ENCODE results near the gene TRAK1.

The TRAK1 gene

DNA sequence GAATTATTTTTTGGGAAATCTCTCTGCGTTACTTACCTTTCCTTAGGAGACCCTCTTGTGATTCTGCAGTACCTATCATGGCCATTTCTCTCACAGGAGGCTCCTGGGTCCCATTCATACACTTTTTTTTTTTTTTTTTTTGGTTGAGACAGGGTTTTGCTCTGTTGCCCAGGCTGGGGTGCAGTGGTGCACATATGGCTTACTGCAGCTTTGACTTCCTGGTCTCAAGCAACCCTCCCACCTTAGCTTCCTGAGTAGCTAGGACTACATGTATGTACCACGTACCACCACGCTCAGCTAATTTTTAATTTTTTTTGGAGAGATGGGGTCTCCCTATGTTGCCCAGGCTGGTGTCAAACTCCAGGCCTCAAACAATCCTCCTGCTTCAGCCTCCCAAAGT lies 36.1 kb downstream of the TRAK1 start:
- DNase-seq, result no peak

DNA sequence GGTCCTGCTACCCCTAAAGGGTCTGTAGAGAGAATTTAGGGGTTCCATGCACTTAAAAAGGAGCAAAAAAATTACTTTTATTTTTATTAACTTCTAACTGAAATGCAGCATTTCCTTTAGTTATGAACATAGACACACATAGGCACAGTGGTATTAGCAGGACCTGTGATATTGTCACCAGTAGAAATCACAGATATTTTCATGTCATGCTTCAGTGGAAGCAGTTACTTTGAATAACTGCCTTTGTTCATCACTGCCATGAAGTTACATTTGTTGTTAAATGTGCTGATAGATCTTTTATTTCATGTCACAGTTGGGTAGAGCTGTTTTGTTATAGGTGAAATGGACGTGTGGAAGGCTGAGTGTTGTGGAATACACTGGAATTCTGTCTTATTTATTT lies 37.4 kb downstream of the TRAK1 start:
- DNase-seq, result no peak

DNA sequence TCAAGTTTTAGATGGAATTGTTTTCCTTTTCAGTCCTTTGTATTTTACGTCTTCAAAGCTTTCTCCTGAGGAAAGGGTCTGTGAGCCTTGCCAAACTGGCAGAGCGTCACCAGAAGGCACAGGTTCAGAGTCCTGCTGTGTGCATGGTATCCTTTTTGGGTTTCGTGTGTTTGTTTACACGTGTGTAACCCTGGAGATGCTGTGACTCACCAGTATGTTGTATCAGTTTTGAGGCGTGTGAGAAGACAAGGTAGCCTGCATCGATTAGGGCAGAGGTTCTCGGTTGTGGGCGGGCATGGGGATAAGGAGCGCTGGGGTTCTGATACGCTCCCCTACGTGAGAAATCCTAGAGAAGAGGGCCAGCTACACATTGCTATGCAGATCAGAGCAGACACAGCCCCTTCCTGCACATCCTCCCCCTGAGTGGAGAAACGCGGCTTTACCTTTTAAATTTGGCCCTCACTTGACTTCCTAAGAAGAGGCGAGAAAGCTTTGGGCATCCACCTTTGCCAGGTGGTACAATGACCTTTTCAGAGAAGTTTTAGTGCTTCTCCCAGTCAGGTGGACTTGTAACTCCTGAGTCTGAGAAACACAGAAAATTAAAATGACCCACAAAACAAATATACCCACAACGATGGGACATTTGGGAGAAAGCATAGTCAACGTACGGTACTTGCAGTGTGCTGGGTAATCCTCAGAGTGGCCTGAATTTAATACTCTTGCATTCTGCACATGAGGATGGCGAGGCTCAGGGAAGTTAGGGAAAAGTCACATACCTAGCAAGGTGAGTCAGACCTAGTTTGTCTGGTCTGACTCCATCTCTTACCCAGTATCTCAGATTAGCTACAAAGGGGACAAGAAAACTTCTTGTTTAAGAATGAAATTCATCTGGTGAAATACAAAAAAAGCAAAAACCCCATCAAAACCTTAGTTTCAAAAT lies 38.1 kb downstream of the TRAK1 start:
- no peak for DNase-seq

DNA sequence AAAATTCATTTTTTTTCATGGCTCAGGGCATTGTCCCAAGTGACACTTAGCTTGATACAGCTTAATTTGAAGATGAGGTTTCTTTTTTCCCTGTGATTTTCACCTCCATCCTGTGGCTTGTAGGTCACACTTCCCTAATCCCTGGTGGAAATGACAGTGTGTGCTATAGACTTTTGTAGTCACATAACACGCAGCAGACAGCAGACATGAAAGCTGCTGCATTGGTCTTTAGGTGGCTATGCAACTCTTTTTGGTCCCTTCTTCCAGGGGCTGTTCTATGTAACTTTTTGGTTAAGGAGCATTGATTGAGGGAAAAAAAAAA lies 38.8 kb downstream of the TRAK1 start:
- DNase-seq, result no peak

DNA sequence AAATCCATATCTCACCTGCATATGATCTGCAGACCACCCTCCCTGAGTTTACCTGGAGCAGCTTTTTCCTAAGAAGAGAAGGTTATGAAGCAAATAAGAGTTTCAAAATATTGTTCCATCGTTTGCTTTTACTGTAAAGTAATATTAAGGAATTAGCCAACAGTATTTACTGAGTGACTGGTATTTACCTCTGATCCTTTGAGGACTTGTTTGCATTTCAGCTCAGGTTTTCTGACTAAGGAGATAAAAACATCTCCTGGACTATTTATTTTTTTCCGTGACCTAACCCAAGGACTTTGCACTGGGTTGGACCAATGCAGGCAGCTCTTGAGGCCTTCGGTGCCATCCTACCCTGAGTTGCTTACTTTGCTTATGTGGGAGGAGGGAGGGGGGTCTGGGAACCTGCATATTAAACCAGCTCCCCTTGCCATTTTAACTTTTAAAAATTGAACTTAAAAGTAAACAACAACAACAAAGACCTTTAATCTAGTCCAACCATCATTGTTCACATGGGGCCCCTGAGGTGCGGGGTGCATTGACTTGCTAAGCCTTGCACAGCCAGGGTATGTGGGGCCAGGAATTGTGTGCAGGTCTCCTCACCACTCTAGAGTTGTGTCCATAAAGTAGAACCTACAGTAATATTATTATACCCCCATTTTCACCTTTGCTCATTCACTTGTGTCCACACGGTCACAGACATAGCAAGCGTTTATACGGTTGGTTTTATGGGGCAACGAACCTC lies 39.3 kb downstream of the TRAK1 start:
- DNase-seq, result no peak

DNA sequence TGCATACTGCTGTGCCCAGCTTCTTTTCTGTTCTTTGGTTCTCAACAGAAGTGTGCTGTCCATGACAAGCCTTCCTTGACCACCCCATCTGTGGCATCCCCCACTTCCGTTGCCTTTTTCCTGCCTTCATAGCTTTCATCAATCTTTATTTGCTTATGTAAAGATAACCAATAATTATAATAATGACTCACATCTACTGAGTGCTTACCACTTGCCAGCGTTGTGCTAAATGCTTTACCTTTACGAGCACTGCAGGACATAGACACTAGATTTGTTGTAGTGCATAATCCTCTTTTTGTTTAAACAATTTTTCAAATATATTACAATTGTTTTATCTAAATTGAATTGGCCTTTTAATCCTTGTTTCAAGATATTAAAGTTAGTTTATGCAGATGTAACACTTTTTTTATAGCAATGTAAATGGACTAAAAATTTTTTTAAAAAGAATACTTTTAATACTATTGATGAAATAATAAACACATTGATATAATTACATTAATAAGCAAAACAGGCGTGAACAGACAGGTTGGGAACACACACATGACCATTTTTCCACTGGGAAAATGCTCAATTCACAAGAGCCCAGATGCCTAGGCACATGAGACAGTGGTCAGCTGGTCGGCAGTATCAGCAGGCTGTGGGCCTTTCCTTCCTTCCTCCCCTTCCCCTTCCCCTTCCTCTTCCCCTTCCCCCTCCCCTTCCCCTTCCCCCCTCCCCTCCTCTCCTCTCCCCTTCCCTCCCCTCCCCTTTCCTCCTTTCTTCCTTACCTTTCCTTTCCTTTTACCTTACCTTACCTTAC lies 42.5 kb downstream of the TRAK1 start:
- DNase-seq, result no peak

DNA sequence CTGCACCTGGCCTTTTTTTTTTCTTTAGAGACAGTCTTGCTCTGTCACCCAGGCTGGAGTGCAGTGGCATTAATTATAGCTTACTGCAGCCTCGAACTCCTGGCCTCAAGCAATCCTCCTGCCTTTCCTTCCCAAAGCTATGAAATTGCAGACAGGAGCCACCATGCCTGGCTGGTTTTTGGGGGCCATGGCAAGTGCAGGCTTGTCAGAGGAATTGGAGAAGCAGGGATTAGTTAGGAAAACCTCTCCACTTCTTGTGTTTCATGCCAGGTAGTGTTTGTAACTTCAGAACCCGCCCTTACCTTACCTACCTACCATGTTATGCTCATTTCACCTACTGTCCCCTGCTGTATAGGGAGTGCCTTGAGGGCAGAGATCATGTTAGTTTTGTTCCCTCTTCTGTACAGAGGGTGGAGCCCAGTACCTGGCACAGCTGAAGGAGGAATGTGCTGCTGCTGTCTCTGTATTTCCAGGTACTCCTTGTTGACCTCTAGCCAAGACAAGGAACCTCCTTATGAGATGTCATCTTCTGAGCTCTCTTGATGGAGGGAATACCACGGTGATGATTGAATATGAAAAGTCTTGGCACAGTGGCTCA lies 43.8 kb downstream of the TRAK1 start:
- no peak for DNase-seq

DNA sequence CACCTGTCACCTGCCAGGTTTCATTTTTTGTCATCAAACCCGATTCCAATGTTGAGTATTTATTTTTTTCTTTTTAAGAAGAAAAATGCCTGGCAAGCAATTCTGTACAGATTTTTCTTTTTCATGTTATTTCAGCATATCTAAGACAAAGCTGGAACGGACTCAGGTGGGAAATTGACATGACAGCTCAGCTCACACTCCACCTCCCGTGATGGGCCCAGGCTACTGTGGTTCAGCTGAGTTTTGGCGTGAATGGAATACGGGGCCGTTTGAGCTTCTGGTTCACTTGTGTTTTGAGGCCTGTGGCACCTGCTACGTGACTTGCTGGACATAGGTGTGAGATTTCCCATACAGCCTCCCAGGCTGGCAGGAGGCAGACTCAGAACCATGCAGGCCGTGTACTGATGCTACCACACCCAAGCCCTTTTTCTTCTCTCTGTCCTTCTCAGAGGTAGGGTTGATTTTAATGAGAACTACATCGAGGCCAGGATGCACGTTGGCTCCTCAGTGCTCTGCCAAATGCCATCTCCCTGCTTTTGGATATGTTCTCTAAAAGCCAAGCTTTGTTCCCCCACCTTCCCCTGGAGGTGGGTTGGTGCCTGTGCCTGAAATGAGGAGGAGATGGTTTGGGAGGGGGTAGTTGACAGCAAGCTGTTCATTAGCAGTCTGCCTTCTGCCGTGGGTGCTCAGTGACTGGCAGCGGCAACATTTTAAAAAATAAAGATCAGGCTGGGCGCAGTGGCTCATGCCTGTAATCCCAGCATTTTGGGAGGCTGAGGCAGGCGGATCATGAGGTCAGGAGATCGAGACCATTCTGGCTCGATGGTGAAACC lies 48.7 kb downstream of the TRAK1 start:
- no peak for DNase-seq

DNA sequence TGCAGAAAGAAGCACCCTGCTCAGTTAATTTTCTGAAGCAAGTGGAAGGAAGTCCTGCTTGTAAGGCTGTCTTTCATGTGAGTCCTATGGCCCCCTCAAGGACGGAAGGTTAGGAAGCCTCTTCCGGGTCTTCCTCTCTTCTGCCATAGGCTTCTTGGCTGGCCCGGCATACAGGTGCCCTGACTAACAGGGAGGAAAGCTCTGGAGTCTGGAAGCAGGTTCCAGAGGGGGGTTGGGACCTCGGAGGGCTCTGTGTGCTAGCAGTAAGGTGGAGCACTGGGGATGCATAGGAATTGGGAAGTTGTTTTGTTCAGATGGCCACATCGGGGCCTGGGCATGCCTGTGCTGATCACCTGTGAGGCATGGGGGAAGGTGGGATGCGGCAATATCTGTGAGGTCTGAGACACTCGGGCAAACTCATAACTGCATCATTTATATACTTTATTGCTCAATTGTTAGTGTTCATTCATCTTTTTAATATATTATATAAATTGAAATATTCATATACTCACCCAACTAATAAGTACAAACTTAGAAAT lies 49.6 kb downstream of the TRAK1 start:
- DNase-seq, result no peak

DNA sequence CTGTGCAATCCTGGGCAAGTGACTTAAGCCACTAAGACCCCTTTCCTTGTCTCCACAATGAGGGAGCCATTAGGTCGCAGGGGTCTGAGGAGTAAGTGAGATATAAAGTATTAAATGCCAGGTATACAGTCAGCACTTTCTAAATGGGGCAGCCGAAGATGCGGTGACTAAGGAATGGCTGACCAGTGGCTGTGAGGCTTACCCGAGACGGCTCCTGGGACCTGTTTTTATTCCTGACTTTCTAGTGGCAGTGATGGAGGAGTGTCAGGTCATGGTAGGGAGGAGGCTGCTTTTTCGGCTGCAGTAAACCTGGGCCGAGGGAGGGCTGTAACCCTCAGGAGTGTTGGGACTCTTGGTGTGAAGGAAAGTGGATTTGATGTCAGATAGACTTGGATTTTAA lies 52.3 kb downstream of the TRAK1 start:
- no peak for DNase-seq

DNA sequence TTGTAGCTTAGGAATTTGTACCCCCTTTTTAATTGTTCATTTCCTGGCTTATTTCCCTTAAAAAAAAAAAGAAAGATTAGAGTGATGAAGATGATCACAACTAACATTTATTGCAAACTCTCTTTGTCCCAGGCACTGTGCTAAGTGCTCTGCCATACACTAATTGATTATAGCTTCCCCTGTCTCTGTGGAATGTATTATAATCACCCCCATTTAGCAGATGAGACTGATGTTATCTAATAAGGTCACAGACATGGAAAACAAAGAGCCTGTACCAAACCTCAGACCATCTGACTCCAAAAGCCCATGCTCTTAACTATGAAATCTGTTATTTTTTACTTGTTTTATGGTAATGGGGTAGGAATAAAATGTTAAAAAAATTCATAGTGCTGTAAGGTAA lies 53.1 kb downstream of the TRAK1 start:
- DNase-seq, result no peak

DNA sequence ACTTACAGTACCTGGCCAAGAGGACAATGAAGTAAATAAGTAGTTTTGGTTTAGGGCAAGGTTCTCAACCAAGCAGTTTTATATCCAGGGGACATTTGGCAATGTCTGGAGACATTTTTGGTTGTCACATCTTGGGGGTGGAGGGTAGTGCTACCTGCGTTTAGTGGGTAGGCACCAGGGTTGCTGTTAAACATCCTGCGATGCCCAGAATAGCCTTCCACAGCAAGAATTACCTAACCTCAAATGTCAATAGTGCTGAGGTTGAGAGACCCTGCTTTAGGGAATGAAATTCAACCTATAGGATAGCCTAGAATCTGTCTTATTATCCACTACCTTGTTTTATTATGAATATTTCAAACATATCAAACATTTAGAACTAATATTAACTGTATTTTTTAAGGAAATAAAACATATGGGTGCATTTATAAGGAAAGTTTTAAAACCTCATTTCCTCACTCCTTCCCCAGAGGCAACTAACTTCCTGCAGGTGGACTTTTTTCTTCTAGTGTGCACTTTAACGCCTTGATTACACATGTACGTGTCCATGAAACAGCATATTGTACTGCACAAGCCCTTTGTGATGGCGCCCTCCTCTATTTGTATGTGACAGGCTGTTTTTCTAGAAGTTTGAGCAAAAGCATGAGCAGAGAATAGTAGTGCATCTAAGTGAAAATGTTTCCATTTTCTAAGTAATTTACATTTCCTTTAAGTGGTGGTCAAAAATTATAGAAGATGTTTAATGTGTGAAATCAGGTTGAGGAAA lies 57.1 kb downstream of the TRAK1 start:
- no peak for DNase-seq

DNA sequence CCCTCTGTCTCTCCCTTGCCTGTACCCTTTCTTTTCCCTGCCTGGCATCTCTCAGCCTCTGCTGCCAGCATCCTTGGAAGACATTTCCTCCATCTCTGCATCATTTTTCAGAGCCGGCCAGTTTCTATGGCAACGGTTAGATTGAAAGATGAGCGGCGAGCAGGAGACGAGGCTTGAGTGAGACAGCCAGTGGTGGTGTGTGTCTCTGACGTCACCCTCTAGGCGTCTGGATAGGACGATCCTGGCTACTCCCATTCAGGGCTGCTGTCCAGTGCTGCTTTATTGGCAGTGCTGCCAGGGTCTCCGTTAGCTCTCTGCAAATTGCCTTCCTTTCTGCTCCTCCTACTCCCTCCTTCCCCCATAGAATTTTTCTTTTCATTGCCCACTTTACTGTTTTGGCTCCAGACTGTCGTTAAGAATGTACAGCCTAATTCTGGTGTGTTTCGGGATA lies 57.9 kb downstream of the TRAK1 start:
- DNase-seq, result peak; percentile 70

DNA sequence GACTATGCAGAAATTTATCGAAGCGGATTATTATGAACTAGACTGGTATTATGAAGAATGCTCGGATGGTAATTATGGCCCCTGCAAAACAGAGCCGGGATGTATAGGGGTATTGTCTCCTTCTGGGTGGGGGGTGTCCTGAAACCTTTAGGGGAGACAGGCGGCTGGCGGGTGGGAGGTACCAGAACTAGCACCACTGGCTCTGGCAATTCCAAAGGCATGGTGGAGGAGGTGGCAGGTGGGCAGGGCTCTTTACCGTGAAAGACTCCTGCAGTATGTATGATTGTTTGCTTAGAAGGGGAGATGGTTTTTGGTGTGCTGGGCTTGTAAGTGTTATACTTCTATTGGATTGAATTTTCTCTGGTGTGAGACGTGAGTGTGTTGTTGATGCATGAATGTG lies 58.4 kb downstream of the TRAK1 start:
- DNase-seq, result no peak

DNA sequence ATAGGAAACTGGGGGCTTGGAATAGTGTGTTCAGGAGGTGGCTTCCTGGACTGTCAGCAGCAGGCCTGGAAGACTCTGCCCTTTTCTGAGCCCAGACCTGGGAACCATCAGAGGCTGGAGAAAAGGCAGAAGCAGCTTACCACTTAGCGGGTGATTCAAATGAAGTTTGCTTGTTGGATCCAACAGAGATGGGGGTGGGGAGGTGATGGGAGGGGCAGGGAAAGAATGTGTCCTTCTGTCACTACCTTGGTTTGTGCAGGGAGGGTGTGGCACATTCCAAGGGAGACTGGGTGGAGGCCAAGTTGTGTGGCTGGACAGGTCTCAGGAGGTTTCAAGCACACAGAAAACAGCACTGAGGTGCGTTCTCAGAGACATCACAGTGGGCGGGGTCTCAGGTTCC lies 58.8 kb downstream of the TRAK1 start:
- DNase-seq, result no peak

DNA sequence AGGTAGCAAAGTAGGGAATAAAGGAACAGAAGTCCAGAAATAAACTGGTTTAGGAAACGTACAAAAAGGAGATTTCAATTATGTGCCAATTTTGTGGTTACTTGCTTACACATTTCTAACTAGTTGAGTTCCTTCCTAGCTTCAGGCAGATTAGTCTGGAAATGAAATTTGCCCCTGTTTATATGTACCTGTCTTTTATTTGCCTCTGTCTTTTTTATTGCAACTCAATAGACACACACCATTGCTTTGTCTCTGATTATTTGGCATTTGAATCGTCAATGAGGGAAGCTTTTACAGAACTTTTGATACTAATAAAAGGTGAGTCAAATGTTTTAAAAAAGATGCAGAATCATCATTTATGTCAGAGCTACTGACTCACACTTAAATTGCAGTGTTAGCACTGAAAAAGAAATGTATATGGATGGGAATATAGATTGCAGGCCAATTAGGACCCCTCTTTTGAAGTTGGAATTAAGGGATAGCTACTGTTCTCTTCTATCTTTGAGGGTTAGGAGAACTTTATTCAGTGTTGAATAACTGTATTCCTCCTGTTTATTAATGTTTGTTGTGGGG lies 60.5 kb downstream of the TRAK1 start:
- DNase-seq, result no peak

DNA sequence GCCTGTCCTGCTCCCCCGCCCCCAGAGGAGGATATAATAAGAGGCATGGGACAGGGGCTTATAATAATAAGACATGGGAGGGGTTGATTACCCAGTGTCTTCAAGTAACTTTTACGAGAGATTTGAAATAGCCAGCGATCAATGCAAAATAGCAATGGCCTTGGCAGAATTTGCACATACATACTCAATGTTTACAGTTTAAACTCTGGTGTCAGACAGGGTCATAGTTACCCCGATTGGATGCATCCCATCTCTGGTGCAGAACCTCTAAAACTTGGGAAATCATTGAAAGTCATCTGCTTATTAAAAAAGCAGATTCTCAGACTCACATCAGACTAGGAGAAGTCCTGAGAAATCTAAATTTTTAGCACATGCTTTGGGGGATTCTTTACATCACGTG lies 61.0 kb downstream of the TRAK1 start:
- no peak for DNase-seq

DNA sequence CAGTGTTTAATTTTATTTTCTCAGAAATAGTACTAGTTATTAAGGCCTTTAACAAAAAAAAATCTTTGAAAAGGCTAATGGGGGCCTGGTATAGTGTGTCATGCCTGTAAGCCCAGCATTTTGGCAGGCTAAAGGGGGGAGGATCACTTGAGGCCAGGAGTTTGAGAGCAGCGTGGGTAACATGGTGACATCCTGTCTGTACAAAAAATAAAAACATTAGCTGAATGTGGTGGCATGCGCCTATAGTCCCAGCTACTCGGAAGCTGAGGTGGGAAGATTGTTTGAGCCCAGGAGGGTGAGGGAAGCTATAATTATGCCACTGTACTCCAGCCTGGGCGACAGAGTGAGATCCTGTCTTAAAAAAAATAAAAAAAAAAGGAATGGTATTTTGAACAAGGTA lies 61.9 kb downstream of the TRAK1 start:
- no peak for DNase-seq

DNA sequence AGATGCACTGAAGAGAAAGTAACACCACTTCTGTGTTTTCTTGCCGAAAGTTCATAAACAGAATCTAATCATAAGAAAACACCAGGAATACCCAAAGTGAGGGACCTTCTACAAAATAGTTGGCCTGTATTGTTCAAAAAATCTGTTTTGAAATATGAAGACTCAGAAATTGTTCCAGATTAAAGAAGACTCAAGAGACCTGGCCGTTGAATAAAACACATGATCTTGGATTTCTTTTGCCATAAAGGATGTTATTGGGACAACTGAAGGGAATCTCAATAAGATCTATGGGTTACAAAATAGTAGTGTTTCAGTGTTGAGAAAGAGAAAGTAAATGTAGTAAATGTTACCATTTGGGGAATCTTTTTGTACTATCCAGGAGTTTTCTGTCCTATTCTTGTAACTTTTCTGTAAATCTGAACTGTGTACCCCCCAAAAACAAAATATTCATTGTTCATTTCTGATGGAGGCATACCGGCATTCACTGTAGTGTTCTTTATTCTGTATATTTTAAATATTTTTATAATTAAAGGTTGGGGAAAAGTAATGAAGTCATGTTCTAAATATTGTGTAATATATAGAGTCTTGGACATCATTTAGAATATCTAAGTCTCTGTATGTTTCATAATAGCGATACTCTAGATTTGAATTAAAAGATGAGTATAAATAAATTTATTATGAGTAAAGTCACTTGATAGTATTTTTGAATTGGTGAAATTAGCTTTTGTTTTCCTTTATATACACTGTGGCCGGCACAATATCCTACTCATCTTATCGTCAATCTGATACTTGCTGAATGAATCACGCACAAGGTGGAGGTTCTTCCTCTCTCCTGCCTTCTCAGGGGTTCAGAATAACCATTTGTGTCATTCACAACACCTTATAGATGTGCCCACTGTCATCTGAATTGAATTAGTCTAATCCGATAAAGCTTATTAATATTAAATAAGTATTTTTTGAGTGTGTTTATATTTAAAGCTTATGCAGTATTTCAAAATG lies 66.7 kb downstream of the TRAK1 start:
- no peak for DNase-seq
